ENCODE data around the gene QKI. TPM values are rescaled to one million over a fixed set of nuclear protein-coding genes. Genes with fewer than 3 reads are reported as not detected.

Gene QKI
- total and polyA plus RNA-seq, 2 of the 8 experiments (the other 6 are each of a cell fraction or from before 2014, with no cell fraction given) = 181 to 183 TPM

DNA sequence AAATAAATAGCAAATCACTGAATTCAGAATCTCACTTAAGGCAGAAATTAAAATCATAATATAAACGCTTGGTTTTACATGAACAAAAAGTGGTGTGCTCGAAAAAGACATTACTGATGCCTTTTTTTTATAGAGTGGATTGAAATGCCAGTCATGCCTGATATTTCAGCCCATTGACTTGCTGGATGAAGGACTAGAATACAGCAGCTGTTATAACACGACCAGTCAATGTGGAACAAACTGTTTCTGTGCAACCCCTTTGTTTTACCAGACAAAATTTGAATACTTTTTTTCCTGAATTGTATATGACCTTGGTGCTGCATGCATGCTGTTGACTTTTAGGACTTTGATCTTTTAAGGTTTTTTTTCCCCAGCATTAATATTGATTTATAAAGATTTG, 150.0 kb downstream of the QKI start (continued):
- TF ChIP-seq, protein P1, sequence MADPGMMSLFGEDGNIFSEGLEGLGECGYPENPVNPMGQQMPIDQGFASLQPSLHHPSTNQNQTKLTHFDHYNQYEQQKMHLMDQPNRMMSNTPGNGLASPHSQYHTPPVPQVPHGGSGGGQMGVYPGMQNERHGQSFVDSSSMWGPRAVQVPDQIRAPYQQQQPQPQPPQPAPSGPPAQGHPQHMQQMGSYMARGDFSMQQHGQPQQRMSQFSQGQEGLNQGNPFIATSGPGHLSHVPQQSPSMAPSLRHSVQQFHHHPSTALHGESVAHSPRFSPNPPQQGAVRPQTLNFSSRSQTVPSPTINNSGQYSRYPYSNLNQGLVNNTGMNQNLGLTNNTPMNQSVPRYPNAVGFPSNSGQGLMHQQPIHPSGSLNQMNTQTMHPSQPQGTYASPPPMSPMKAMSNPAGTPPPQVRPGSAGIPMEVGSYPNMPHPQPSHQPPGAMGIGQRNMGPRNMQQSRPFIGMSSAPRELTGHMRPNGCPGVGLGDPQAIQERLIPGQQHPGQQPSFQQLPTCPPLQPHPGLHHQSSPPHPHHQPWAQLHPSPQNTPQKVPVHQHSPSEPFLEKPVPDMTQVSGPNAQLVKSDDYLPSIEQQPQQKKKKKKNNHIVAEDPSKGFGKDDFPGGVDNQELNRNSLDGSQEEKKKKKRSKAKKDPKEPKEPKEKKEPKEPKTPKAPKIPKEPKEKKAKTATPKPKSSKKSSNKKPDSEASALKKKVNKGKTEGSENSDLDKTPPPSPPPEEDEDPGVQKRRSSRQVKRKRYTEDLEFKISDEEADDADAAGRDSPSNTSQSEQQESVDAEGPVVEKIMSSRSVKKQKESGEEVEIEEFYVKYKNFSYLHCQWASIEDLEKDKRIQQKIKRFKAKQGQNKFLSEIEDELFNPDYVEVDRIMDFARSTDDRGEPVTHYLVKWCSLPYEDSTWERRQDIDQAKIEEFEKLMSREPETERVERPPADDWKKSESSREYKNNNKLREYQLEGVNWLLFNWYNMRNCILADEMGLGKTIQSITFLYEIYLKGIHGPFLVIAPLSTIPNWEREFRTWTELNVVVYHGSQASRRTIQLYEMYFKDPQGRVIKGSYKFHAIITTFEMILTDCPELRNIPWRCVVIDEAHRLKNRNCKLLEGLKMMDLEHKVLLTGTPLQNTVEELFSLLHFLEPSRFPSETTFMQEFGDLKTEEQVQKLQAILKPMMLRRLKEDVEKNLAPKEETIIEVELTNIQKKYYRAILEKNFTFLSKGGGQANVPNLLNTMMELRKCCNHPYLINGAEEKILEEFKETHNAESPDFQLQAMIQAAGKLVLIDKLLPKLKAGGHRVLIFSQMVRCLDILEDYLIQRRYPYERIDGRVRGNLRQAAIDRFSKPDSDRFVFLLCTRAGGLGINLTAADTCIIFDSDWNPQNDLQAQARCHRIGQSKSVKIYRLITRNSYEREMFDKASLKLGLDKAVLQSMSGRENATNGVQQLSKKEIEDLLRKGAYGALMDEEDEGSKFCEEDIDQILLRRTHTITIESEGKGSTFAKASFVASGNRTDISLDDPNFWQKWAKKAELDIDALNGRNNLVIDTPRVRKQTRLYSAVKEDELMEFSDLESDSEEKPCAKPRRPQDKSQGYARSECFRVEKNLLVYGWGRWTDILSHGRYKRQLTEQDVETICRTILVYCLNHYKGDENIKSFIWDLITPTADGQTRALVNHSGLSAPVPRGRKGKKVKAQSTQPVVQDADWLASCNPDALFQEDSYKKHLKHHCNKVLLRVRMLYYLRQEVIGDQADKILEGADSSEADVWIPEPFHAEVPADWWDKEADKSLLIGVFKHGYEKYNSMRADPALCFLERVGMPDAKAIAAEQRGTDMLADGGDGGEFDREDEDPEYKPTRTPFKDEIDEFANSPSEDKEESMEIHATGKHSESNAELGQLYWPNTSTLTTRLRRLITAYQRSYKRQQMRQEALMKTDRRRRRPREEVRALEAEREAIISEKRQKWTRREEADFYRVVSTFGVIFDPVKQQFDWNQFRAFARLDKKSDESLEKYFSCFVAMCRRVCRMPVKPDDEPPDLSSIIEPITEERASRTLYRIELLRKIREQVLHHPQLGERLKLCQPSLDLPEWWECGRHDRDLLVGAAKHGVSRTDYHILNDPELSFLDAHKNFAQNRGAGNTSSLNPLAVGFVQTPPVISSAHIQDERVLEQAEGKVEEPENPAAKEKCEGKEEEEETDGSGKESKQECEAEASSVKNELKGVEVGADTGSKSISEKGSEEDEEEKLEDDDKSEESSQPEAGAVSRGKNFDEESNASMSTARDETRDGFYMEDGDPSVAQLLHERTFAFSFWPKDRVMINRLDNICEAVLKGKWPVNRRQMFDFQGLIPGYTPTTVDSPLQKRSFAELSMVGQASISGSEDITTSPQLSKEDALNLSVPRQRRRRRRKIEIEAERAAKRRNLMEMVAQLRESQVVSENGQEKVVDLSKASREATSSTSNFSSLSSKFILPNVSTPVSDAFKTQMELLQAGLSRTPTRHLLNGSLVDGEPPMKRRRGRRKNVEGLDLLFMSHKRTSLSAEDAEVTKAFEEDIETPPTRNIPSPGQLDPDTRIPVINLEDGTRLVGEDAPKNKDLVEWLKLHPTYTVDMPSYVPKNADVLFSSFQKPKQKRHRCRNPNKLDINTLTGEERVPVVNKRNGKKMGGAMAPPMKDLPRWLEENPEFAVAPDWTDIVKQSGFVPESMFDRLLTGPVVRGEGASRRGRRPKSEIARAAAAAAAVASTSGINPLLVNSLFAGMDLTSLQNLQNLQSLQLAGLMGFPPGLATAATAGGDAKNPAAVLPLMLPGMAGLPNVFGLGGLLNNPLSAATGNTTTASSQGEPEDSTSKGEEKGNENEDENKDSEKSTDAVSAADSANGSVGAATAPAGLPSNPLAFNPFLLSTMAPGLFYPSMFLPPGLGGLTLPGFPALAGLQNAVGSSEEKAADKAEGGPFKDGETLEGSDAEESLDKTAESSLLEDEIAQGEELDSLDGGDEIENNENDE (IDR thresholded peaks at IDR 0.05; ENCODE audit: insufficient replicate concordance, low read length) = no peak
- no peak for TF ChIP-seq SP1 (IDR thresholded peaks at IDR 0.05; ENCODE audit: low read depth, low read length)
- TF ChIP-seq SIRT6 (IDR thresholded peaks at IDR 0.05; ENCODE audit: low read length) = no peak
- TF ChIP-seq SRF (IDR thresholded peaks at IDR 0.05; ENCODE audit: low read depth, low read length) = no peak
- TF ChIP-seq RXRA (IDR thresholded peaks at IDR 0.05; ENCODE audit: insufficient read depth, low read depth, low read length) = no peak
- no peak for TF ChIP-seq POLR2A (IDR thresholded peaks at IDR 0.05; ENCODE audit: control extremely low read depth in 1 of 2, low read depth in 2 of 2, low read length in 2 of 2)
- no peak for TF ChIP-seq SUZ12 (IDR thresholded peaks at IDR 0.05; ENCODE audit: low read length)
- no peak for TF ChIP-seq NANOG (IDR thresholded peaks at IDR 0.05; ENCODE audit: insufficient read depth, low read depth, low read length, poor library complexity, severe bottlenecking)
- no peak for TF ChIP-seq SAP30 (IDR thresholded peaks at IDR 0.05; ENCODE audit: insufficient read depth, insufficient replicate concordance, low read length)
